GM19468 (cell line): Measurements from ENCODE around the gene ARMC8.
A peak's percentile ranks its signal among the peaks of the same experiment; 100 is the strongest.
"Not testable (repeated sequence)": the region's sequence is repeated elsewhere in the genome, so short reads cannot be mapped to it uniquely, and the experiment has no call there.

Experiments
- ATAC-seq: cut with Tn5 transposase; IDR thresholded peaks from one replicate; pipeline ENCODE4 v1.9.1; 2021; ENCODE audit warnings: mild to moderate bottlenecking, moderate library complexity, moderate number of reproducible peaks; ENCODE audit not compliant: unreplicated experiment; ENCODE audit errors: extremely low read depth

The ARMC8 gene, protein sequence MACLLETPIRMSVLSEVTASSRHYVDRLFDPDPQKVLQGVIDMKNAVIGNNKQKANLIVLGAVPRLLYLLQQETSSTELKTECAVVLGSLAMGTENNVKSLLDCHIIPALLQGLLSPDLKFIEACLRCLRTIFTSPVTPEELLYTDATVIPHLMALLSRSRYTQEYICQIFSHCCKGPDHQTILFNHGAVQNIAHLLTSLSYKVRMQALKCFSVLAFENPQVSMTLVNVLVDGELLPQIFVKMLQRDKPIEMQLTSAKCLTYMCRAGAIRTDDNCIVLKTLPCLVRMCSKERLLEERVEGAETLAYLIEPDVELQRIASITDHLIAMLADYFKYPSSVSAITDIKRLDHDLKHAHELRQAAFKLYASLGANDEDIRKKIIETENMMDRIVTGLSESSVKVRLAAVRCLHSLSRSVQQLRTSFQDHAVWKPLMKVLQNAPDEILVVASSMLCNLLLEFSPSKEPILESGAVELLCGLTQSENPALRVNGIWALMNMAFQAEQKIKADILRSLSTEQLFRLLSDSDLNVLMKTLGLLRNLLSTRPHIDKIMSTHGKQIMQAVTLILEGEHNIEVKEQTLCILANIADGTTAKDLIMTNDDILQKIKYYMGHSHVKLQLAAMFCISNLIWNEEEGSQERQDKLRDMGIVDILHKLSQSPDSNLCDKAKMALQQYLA

DNA sequence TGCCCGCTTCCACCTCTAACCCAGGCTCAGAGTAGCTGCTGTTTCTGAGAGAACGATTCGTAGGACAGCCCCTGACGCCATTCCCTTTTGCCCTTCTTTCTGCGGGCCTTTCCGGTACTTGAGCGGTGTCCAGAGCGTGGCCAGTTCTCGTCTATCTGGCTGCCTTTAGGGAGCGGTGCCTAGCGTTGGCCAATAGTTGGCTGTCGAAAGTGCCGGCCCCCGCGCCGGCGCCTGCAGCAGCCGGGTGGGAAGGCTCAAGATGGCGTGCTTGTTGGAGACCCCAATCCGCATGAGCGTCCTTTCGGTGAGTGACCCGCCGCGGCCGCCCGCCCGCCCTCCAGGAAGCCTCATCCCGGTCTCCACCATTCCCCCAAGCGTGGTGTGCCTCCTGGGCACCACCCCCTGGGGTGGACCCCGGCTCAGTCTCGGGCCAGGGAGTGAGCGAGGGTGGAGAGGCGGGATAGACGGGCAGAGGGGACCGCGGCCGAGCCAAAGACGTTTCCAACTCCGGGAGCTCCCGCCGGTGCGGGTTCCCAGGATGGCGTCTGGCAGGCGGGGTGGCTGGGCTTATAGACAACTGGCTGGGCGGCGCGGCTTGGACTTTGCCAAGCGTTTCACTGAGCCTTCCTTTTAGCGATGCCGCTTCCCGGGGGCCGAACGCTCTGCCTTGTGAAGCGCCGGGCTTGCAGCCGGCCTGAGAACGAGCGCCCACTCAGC is at the start of gene ARMC8:
ARMC8 (plus strand) TSS at position 6 of the 717 bp plus-strand sequence; CDS start at position 260, 254 bp downstream.
- no peak for ATAC-seq

DNA sequence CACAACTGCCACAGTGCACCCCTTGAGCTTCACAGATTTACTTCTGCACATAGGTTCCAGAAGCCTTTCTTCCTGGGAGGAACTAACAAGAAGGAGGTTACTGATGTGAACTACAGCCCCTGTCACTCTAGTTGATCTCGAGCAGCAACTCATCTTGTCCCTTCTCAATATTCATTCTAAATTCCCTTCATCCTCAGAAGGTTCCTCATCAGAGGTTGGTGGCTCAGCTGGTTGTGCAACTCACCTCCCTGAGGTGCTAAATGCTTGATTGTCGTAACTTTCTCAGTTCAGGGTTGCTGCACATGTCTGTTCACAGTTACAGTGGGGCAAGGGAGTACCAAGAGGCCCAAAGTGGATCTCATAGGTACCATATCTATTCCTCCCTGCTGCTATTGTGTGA is 49.2 kb upstream of the ARMC8 start:
- ATAC-seq = no peak

DNA sequence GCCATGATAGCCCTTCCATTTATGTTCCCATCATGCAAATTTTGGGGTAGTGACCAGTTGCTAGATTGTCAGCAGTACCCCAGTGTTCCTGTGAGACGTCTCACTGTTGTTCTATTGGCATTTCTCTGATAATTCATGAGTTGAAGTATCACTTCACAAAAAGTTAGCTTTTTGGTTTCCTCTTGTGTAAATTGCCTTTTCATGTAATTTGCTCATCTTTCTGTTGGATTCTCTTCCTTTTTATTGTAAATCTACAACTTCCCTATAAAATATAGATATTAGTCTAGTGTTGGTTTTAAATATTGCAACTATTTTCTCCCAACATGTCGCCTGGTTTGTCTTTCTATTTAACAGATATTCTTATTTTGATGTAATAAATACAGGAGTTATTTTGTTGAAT is 47.4 kb upstream of the ARMC8 start:
- ATAC-seq = no peak

DNA sequence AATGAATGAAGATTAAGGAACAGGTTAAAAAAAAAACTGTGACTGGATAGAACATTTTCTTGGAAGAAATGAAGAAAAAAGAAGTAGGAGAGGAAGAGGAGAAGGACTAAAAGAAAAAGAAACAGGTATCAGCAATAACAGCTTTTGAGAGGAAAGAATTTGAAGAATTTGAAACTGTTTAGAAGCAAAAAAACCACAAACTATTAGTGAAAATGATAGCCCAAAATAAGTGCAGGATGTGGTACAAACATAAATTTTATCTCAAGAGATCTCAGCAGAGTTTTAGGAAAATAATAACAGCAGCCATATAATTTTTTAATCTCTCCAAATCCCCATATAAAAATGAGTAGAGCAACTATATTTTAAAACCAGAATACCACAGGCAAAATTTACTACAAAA is 46.2 kb upstream of the ARMC8 start:
- ATAC-seq = no peak

DNA sequence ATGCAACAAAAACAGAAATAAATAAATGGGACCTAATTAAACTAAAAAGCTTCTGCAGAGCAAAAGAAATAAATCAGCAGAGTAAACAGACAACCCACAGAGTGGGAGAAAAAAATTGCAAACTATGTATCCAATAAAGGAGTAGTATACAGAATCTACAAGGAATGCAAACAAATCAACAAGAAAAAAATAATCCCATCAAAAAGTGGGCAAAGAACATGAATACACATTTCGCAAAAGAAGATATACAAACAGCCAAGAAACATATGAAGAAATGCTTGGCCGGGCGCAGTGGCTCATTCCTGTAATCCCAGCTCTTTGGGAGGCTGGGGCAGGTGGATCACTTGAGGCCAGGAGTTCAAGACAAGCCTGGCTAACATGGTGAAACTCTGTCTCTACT is 44.9 kb upstream of the ARMC8 start:
- not testable (repeated sequence) for ATAC-seq

DNA sequence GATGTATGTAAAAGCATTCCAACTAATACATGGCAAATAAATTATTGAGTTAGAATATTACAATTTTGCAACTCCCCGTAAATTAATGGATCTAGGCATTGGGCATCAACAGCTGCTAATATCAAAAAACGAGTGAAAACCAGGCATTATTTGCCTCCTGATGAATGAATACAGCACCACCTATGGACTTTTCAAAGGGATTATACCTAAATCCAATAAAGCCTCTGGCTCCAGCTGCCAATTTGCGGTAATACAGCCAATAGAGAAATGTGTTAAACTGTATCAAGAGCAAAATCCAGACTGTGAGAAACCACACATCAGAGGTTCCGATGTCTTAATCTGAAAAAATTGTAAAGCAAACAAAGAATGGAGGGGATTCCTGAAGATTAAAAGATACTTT is 38.6 kb upstream of the ARMC8 start:
- no peak for ATAC-seq

DNA sequence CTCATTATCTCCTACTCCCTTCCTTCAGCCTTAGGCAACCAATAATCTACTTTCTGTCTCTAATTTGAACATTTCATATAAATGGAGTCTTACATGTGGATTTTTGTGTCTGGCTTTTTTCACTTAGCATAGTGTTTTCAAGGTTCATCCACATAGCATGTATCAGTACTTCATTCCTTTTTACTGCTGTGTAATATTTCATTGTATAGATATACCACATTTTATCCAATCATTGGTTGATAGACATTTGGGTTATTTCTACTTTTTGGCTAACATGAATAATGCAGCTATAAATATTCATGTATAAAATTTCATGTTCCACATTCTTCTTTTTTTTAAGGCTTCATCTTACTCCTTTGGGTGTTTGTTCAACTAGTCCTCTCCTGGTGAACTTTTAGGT is 32.6 kb upstream of the ARMC8 start:
- no peak for ATAC-seq

DNA sequence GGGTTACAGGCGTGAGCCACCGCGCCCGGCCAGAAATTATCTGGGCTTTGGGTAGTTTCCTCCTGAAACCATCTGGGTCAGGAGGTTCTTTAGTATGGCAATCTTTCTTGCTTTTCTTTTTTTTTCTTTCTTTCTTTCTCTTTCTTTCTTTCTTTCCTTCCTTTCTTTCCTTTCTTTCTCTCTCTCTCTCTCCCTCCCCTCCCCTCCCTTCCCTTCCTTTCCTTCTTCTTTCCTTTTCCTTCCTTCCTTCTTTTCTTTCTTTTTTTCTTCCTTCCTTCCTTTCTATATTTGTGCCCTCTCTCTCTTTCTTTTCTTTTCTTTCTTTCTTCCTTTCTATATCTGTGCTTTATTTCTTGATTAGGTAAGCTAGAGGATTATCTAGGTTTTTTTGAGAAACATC is 29.4 kb upstream of the ARMC8 start:
- ATAC-seq = no peak

DNA sequence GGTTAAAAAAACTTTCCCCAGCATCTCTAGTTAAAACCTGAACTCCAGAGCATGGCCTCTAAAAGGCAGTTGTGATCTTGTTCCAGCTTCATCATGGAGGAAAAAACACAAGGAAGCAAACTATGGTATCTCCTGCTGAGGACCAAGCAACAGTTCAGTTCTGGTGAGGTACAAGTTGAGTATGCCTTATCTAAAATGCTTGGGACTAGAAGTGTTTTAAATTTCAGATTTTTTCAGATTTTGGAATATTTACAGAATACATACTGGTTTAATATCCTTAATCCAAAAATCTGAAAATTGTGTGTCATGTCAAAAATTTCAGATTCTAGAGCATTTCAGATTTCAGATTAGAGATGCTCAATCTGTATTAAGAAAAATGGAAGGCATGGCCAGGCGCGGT is 22.0 kb upstream of the ARMC8 start:
- no peak for ATAC-seq

DNA sequence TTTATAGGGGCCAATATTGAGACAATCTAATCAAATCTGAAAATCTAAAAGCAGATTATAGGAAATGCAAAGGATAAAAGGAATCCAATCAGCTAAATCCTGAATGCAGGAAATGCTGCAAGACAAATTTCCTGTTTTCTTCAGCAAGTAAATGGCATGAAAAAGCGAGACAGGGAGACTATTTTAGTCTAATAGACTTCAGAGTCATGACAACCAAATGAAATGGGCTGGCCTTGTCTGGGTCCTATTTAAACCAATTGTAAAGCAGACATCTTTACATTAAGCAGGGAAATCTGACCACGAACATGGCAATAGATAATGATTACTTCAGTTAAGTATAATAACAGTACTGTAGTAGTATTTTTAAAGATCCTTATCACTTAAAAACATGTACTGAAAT is 14.5 kb upstream of the ARMC8 start:
- no peak for ATAC-seq

DNA sequence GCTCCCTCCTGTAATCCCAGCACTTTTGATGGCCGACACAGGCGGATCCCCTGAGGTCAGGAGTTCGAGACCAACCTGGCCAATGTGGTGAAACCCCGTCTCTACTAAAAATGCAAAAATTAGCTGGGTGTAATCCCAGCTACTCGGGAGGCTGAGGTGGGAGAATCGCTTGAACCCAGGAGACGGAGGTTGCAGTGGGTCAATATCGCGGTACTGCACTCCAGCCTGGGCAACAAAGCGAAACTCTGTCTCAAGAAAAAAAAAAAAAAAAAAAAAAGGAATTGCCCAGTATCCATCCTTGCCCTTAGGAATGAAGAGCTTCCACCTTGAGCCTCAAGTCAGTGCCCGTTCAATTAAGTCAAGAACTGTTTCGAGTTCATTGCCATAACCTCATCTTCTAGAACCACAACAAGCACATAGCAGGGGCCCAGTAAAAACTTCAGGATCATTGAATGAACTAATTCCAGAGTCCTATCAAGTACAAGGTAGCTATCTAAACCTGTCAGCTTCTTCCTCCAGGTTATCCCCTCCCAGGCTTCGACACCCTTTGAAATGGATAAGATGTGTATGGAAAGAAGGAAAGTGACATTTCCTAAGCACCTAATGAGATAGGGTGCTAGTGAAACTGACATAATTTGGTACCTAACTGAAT is 13.2 kb upstream of the ARMC8 start:
- ATAC-seq = no peak

DNA sequence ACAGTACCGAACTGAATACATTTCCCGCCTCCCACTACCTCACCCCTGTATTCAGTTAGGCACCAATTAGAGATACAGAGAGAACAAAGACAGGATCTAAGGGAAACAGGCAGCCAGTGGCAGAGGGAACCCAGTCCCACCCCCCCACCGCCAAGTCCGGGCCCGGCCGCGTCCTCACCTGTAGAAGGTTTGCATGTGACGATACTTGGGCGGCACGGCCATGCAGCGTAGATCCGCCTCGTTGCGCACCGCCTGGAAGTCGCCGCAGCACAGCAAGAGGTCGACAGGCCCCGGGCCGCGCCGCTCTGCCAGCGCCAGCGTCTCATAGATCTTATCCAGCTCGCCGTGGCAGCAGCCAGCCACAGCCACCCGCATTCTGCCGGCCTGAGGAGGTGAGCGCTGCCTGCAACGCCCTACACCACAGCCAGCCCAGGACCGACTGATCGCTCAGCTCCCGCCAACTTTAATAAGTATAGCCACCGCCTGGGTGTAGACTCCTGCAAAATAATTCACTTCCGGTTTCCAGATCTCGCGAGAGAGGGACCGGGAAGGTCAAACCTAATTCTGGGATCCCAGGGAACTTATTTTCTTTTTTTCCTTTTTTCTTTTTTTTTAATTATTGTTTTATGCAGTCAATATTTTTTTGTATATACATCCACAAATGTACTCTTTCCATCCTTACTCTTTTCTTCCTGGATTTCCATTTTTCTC is 12.5 kb upstream of the ARMC8 start, which contains the start of gene DBR1:
DBR1 (minus strand) TSS at position 501 of the 711 bp plus-strand sequence; CDS start at position 375, 126 bp downstream.
- peak; percentile 88 for ATAC-seq

DNA sequence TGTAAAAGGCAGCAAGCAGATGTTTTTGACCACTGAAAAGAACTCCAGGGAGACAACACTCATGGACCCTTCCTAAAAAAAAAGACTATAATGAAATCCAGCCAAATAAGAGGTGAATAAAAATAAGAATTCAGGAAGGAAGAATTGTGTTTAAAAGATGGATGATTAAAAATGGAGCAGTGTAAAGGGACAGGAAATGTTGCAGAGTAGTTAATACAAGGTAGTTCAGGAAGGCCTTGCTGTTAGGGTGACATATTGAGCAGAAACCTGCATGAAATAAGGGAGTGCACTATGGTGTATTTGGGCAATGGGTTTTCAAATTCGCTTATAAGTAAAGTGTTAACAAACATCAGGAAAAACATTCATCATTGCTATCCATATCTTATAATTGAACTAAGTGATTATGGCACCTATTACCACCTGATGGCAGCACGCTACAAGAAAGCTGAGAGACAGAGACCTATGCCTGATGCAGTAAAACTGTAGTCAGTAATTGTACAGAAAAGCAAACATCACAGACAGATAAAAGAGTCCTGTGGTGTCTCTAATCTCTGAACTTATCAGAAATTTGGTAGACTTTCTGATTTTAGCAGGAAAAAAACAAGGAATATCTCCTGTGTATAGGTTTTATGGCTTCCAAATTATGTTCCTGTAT is 6.6 kb upstream of the ARMC8 start:
- ATAC-seq = no peak

DNA sequence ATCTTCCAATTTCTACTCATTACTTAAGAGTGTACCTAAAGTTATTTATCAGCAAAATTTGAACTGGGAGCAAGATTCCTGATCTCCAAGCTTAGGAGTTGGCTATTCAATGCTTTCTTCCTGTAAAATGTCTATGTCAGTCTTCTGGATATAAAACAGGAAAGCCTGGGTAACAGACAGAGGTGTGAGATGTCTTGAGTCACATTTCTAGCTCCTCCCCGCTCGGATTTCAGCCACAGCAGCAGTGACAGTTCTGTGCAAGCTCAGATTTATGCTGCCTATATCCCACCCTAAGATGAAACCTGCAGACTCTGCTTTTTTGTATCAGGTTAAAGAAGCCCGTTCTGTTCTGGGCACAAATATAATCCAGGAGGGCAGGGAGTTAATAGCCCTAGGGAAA is 2.1 kb upstream of the ARMC8 start:
- no peak for ATAC-seq

DNA sequence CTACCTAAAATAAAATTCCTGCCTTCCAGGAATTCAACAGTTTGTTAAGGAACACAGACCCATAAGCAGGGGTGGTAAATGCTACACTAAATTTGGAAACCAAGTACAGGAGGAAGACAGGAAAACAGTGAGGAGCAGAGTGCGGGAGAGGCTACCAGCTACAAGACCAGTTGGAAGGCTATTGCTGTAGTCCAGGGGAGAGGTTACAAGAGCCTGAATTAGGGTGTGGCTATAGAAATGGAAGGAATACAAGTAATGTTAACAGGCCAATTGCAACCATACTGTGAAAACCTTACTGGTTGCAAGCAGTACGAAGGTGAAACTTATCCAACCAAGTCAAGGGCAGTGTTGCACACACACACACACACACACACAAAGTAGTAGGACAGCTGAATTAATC is 880 bp upstream of the ARMC8 start:
- ATAC-seq = no peak

DNA sequence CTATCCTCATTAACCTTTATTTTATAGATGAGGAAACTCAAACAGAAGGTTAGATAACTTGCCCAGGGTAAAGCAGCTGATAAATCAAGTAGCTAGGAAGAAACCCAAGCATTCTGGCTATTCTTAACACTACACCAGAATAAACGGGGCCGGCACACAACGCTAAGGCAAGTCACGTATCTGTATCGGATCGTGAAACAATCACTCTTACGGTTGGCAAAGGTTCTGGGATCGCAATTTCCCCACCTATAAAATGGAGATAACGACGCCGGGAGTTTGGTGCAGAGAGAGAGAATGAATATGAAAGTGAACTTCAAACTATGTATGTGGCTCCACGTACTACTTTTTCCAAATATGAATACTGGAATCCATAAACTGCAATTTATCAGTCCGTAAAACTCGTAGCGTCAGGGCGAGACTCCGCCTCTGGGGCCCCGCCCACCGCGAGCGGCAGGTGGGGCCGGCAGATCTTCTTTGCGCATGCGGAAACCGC is 252 bp upstream of the ARMC8 start:
- ATAC-seq = peak; percentile 86

DNA sequence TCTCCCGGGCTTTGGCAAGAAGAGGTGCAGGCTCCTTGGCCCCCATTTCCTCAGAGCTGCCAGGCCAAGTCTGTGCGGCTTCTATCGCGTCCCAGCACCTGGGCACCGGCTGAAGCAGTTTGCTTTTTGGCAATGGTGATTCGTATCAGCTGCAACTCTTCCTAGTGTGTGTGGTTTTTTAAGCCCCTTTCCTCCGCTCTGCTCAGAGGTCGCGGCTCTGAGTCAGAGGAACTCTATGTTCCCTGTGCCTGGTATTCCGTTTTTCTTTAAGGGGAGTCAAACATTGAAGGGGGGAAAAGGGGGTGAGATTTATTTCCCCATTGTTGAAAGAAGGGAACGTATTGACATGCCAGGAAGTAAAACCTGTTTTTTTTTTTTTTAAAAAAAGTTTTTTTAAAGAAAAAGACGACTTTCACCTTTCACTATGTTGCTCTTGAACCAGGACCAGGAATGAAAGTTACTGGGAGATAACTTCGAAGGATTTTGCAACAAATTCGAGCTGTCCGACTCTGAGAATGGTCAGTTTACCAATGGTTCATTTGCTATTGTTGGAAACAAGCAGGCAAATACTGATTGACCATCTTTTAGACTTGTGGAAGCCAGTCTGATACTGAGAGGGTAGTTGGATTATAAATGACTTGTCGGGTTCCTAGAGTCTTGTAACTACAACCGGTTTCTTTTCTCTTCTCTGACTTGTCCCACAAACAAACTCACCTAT is 1.1 kb downstream of the ARMC8 start:
- no peak for ATAC-seq

DNA sequence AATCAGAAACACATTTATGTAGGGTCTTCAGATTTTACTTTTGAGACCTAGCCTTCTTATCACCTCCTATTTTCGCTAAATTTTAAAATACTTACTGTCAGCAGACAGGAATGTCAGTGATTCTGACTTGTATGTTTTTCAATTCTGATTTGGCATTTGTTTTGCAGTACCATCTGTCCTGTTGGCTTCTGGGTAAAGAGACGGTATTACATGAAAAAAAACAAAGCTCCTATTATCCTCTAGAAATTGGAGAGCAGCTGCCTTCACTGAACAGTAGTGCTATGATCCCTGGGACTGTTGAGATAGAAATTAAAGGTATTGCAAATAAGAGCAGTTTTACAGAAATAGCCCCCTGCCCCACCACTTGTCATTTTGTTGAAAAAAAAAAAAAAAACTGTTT is 8.4 kb downstream of the ARMC8 start:
- ATAC-seq = no peak

DNA sequence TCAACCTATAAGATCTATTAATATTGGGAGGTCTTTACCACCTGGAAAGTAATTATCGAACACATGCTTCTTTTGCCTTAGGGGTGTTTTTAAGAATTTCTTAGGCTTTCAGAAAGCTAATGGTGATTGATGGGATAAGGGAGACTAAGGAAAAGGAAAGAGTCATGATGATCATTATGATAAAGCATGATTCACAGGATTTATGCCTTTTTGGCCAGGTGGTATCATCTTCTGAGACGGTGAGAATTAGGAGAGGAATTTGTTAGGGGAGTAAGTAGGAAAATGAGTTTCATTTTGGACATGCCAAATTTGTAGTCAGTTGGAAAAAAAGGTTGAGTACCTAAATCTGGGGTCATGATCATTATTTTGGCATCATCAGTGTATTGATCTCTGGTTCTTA is 8.9 kb downstream of the ARMC8 start:
- no peak for ATAC-seq
